HCT116 (cell line): ENCODE data around the gene CCDC184. TPM values are rescaled to one million over a fixed set of nuclear protein-coding genes. Genes with fewer than 3 reads are reported as not detected.

Experiments
- ATAC-seq: fragments of 200-7000 bp; cut with Tn5 transposase; 2 replicates; pipeline ENCODE4 v1.9.1; 2020; ENCODE audit warnings: mild to moderate bottlenecking, moderate library complexity
- BruUV-seq: library from RNA; stranded (reverse); fragments of 400-500 nt; replicated peaks from 2 replicates; lab custom pipeline; 2021; lab: Mats Ljungman, UMichigan
- CTCF ChIA-PET: fragments of 300-600 bp; sonication (Branson Sonifier 250); formaldehyde crosslinking; loops from one replicate; lab custom pipeline; 2021; ENCODE audit warnings: antibody characterized with exemption; lab: Charles Lee
- POLR2A ChIA-PET: fragments of 300-600, 350-600 bp; sonication (Branson Sonifier 250); formaldehyde crosslinking; loops from one replicate; lab custom pipeline; 2021; ENCODE audit warnings: antibody characterized with exemption; lab: Charles Lee
- RAD21 ChIA-PET, 2 experiments: fragments of 300-600 bp; sonication (Branson Sonifier 250); formaldehyde crosslinking; loops; one replicate each; lab custom pipeline; 2023; ENCODE audit warnings: low total read pairs in 2 of 2; ENCODE audit not compliant: uncharacterized antibody in 2 of 2, unreplicated experiment in 2 of 2, low non-redundant PET in 1 of 2; lab: Charles Lee
- DNase-seq: peaks from one replicate; pipeline ENCODE4 v3.0.0-alpha.2; 2010; ENCODE audit warnings: low read depth, low spot score
- H2AFZ ChIP-seq: fragments of 200-600 bp; shearing (Covaris generic), sonication (generic); 2 replicates; pipeline ENCODE4 v1.6.1; 2017; ENCODE audit warnings: low read depth, mixed run types, mixed read lengths, antibody characterized with exemption, low read length; ENCODE audit not compliant: poor library complexity, severe bottlenecking
- H3K27ac ChIP-seq: 2 replicates; pipeline ENCODE4 v1.5.1; 2012; ENCODE audit warnings: low read depth, low read length
- H3K27me3 ChIP-seq: fragments of 200-600 bp; sonication (generic); 2 replicates; pipeline ENCODE4 v1.6.1; 2016; ENCODE audit warnings: mixed run types, low read length, mixed read lengths; ENCODE audit not compliant: insufficient read depth
- H3K36me3 ChIP-seq, 2 experiments: fragments of 200-500 bp in 1 of 2; fragments of 200-600 bp in 1 of 2; sonication (Bioruptor generic) in 1 of 2; sonication (generic) in 1 of 2; 2 replicates each; pipeline versions ENCODE4 v1.5.1 to v1.6.1; 2014 to 2016; ENCODE audit warnings: low read length in 2 of 2, inconsistent platforms in 1 of 2, mixed read lengths in 1 of 2, mixed run types in 1 of 2; ENCODE audit not compliant: insufficient read depth in 2 of 2, control insufficient read depth in 1 of 2
- H3K4me1 ChIP-seq, 2 experiments: fragments of 200-600 bp in 1 of 2; sonication (generic) in 1 of 2; 2 replicates each; pipeline versions ENCODE4 v1.5.1 to v1.6.1; 2012 to 2017; ENCODE audit warnings: low read length in 2 of 2, inconsistent platforms in 1 of 2, mild to moderate bottlenecking in 1 of 2, mixed read lengths in 1 of 2, mixed run types in 1 of 2, moderate library complexity in 1 of 2; ENCODE audit not compliant: insufficient read depth in 2 of 2, control insufficient read depth in 1 of 2
- H3K4me2 ChIP-seq: fragments of 200-600 bp; sonication (generic); 2 replicates; pipeline ENCODE4 v1.6.1; 2017; ENCODE audit warnings: mixed run types, low read length, mixed read lengths
- H3K4me3 ChIP-seq, 2 experiments: fragments of 200-600 bp in 1 of 2; sonication (generic) in 1 of 2; replicated peaks in 1 of 2; 2 replicates each; pipeline ENCODE4 v1.5.1; 2011 to 2016; ENCODE audit warnings: low read length in 2 of 2, control low read depth in 1 of 2, low read depth in 1 of 2, mild to moderate bottlenecking in 1 of 2, mixed read lengths in 1 of 2, mixed run types in 1 of 2
- H3K79me2 ChIP-seq: fragments of 200-600 bp; sonication (generic); 2 replicates; pipeline ENCODE4 v1.6.1; 2017; ENCODE audit warnings: mild to moderate bottlenecking, mixed run types, low read length, moderate library complexity, mixed read lengths; ENCODE audit not compliant: insufficient read depth
- H3K9ac ChIP-seq: fragments of 200-600 bp; sonication (generic); 2 replicates; pipeline ENCODE4 v1.6.1; 2016; ENCODE audit warnings: low read length, mixed read lengths
- H3K9me2 ChIP-seq: fragments of 200-600 bp; sonication (generic), shearing (Covaris generic); 2 replicates; pipeline ENCODE4 v1.6.1; 2017; ENCODE audit warnings: mixed run types, mild to moderate bottlenecking, moderate library complexity; ENCODE audit not compliant: insufficient read depth
- H3K9me3 ChIP-seq, 2 experiments: fragments of 200-500 bp in 1 of 2; fragments of 200-600 bp in 1 of 2; sonication (Bioruptor generic) in 1 of 2; sonication (generic) in 1 of 2; 2 replicates each; pipeline ENCODE4 v1.6.1; 2014 to 2017; ENCODE audit warnings: low read length in 2 of 2, mixed read lengths in 2 of 2, inconsistent platforms in 1 of 2, low read depth in 1 of 2, mild to moderate bottlenecking in 1 of 2, mixed run types in 1 of 2, moderate library complexity in 1 of 2; ENCODE audit not compliant: control insufficient read depth in 1 of 2, insufficient read depth in 1 of 2
- H4K20me1 ChIP-seq: fragments of 200-600 bp; sonication (generic), shearing (Covaris generic); 2 replicates; pipeline ENCODE4 v1.6.1; 2017; ENCODE audit warnings: mixed run types, mild to moderate bottlenecking, moderate library complexity; ENCODE audit not compliant: insufficient read depth
- CBX3 ChIP-seq: IDR thresholded peaks from 2 replicates; pipeline ENCODE4 v1.6.1; 2012; ENCODE audit warnings: low read depth
- CEBPB ChIP-seq: IDR thresholded peaks from 2 replicates; pipeline ENCODE4 v1.6.1; 2012; ENCODE audit warnings: low read depth
- ELF1 ChIP-seq: IDR thresholded peaks from 2 replicates; pipeline ENCODE4 v1.6.1; 2012; ENCODE audit warnings: low read depth, borderline replicate concordance
- EZH2 ChIP-seq: fragments of 200-600 bp; sonication (generic); IDR thresholded peaks from 2 replicates; pipeline ENCODE4 v1.6.1; 2017; ENCODE audit warnings: antibody characterized with exemption, mixed run types
- EZH2phosphoT487 ChIP-seq: fragments of 200-600 bp; IDR thresholded peaks from 2 replicates; pipeline ENCODE4 v1.6.1; 2018; ENCODE audit warnings: antibody characterized with exemption, borderline replicate concordance
- FOSL1 ChIP-seq: IDR thresholded peaks from 2 replicates; pipeline ENCODE4 v1.6.1; 2012; ENCODE audit warnings: low read depth
- JUND ChIP-seq: IDR thresholded peaks from 2 replicates; pipeline ENCODE4 v1.6.1; 2012
- POLR2A ChIP-seq: IDR thresholded peaks from 2 replicates; pipeline ENCODE4 v1.7.0; 2011; ENCODE audit warnings: borderline replicate concordance; ENCODE audit not compliant: insufficient read depth, insufficient read length; ENCODE audit errors: extremely low read depth
- POLR2AphosphoS5 ChIP-seq: IDR thresholded peaks from 2 replicates; pipeline ENCODE4 v1.6.1; 2011; ENCODE audit warnings: mild to moderate bottlenecking, low read depth, low read length, moderate library complexity
- RAD21 ChIP-seq: IDR thresholded peaks from 2 replicates; pipeline ENCODE4 v1.6.1; 2012; ENCODE audit warnings: low read depth, mild to moderate bottlenecking
- SIN3A ChIP-seq: IDR thresholded peaks from 2 replicates; pipeline ENCODE4 v1.6.1; 2012; ENCODE audit warnings: low read depth
- SP1 ChIP-seq: IDR thresholded peaks from 2 replicates; pipeline ENCODE4 v1.6.1; 2012; ENCODE audit warnings: low read depth
- SRF ChIP-seq: IDR thresholded peaks from 2 replicates; pipeline ENCODE4 v1.6.1; 2012; ENCODE audit warnings: low read depth
- YY1 ChIP-seq: IDR thresholded peaks from 2 replicates; pipeline ENCODE4 v1.6.1; 2011; ENCODE audit warnings: low read length, low read depth, moderate library complexity, mild to moderate bottlenecking; ENCODE audit not compliant: insufficient replicate concordance; ENCODE audit errors: extremely low read depth
- ZFX ChIP-seq: fragments of 450-650 bp; IDR thresholded peaks from 2 replicates; pipeline ENCODE4 v1.6.1; 2017
- ZNF274 ChIP-seq: fragments of 200-500 bp; sonication (Bioruptor generic); IDR thresholded peaks from 2 replicates; pipeline ENCODE4 v1.6.1; 2014; ENCODE audit warnings: mild to moderate bottlenecking, low read depth, low read length, inconsistent platforms
- intact Hi-C: fragments of 100-400 bp; cut with micrococcal nuclease; formaldehyde crosslinking; loops from 2 replicates; pipeline ENCODE4 v1.10.0; 2022
- total RNA-seq: library from RNA; stranded (reverse); gene quantifications from one replicate; pipeline ENCODE4 v1.2.1, GENCODE V29; 2021; ENCODE audit not compliant: unreplicated experiment
- TF ChIP-seq, protein P1 (sequence below): IDR thresholded peaks from 2 replicates; pipeline ENCODE4 v1.6.1; 2012; ENCODE audit warnings: low read depth
- TF ChIP-seq, protein P2 (sequence below): IDR thresholded peaks from 2 replicates; pipeline ENCODE4 v1.6.1; 2011; ENCODE audit warnings: mild to moderate bottlenecking, low read length, moderate library complexity; ENCODE audit not compliant: insufficient replicate concordance; ENCODE audit errors: extremely low read depth
- TF ChIP-seq, protein P3 (sequence below): IDR thresholded peaks from 2 replicates; pipeline ENCODE4 v1.6.1; 2012

The CCDC184 gene
- total RNA-seq, 1 experiment from 2014 or later, result 0.34 TPM

DNA sequence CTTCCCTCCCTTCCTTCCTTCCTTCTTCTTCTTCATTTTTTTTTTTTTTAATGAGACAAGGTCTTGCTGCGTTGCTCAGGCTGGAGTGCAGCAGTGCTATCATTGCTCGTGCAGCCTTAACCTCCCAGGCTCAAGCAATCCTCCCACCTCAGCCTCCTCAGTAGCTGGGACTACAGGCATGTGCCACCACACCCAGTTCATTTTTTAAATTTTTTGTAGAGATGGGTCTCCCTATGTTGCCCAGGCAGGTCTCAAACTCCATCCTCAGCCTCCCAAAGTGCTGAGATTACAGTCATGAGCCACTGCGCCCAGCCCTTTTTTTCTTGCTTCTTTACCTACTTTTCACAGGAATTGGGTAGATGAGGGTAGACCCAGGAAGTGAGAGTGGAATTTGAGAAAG, 18.1 kb downstream of the CCDC184 start:
- H3K9me2 ChIP-seq, result no peaks in the 10 kb centered on the region
- no TSS peak for BruUV-seq
- H3K4me1 ChIP-seq, result peaks cover 10 to 20% of the 10 kb centered on the region in 2 experiments; a peak in 3 of 4 replicates
- H3K9me3 ChIP-seq, result no peaks in the 10 kb centered on the region
- no peak overlapping the region for H2AFZ ChIP-seq
- H3K9ac ChIP-seq, result no peak overlapping the region
- no peaks in the 10 kb centered on the region for H3K79me2 ChIP-seq
- TF ChIP-seq EZH2 (no peak), SIN3A (no peak), SRF (no peak), YY1 (no peak), SP1 (no peak), JUND (no peak), CEBPB (no peak), CBX3 (no peak), RAD21 (no peak), ZNF274 (no peak), EZH2phosphoT487 (no peak), ELF1 (no peak), FOSL1 (no peak), POLR2A (no peak), POLR2AphosphoS5 (no peak), ZFX (no peak)
- TF ChIP-seq, protein P1, sequence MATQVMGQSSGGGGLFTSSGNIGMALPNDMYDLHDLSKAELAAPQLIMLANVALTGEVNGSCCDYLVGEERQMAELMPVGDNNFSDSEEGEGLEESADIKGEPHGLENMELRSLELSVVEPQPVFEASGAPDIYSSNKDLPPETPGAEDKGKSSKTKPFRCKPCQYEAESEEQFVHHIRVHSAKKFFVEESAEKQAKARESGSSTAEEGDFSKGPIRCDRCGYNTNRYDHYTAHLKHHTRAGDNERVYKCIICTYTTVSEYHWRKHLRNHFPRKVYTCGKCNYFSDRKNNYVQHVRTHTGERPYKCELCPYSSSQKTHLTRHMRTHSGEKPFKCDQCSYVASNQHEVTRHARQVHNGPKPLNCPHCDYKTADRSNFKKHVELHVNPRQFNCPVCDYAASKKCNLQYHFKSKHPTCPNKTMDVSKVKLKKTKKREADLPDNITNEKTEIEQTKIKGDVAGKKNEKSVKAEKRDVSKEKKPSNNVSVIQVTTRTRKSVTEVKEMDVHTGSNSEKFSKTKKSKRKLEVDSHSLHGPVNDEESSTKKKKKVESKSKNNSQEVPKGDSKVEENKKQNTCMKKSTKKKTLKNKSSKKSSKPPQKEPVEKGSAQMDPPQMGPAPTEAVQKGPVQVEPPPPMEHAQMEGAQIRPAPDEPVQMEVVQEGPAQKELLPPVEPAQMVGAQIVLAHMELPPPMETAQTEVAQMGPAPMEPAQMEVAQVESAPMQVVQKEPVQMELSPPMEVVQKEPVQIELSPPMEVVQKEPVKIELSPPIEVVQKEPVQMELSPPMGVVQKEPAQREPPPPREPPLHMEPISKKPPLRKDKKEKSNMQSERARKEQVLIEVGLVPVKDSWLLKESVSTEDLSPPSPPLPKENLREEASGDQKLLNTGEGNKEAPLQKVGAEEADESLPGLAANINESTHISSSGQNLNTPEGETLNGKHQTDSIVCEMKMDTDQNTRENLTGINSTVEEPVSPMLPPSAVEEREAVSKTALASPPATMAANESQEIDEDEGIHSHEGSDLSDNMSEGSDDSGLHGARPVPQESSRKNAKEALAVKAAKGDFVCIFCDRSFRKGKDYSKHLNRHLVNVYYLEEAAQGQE, result no peak
- TF ChIP-seq, protein P2, sequence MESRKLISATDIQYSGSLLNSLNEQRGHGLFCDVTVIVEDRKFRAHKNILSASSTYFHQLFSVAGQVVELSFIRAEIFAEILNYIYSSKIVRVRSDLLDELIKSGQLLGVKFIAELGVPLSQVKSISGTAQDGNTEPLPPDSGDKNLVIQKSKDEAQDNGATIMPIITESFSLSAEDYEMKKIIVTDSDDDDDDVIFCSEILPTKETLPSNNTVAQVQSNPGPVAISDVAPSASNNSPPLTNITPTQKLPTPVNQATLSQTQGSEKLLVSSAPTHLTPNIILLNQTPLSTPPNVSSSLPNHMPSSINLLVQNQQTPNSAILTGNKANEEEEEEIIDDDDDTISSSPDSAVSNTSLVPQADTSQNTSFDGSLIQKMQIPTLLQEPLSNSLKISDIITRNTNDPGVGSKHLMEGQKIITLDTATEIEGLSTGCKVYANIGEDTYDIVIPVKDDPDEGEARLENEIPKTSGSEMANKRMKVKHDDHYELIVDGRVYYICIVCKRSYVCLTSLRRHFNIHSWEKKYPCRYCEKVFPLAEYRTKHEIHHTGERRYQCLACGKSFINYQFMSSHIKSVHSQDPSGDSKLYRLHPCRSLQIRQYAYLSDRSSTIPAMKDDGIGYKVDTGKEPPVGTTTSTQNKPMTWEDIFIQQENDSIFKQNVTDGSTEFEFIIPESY, result no peak
- TF ChIP-seq, protein P3, sequence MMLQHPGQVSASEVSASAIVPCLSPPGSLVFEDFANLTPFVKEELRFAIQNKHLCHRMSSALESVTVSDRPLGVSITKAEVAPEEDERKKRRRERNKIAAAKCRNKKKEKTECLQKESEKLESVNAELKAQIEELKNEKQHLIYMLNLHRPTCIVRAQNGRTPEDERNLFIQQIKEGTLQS, result no peak
- no peak overlapping the region for H3K27ac ChIP-seq
- ChIA-PET POLR2A (no interaction called here), CTCF (no interaction called here), RAD21 (no interaction called here)
- ATAC-seq (no peak), DNase-seq (no peak)
- no peak overlapping the region for H3K4me3 ChIP-seq
- H3K36me3 ChIP-seq, result no peaks in the 10 kb centered on the region
- intact Hi-C loops, result no loop called here
- H4K20me1 ChIP-seq, result no peaks in the 10 kb centered on the region
- H3K4me2 ChIP-seq, result no peak overlapping the region
- no peaks in the 10 kb centered on the region for H3K27me3 ChIP-seq
